Vagina (tissue), 2 donors: ENCODE data around the gene IRF2BP1.

Experiments used
- CTCF ChIP-seq, 3 experiments: fragments of 450-650 bp in 2 of 3; fragments of 200-600 bp in 1 of 3; sonication (generic) in 1 of 3; IDR thresholded peaks; one replicate each; pipeline ENCODE4 v1.5.1; 2017 to 2019; ENCODE audit warnings: antibody characterized with exemption in 3 of 3, mild to moderate bottlenecking in 2 of 3, moderate library complexity in 2 of 3
- POLR2A ChIP-seq, 2 donors: fragments of 450-650 bp; IDR thresholded peaks; one replicate each; pipeline ENCODE4 v1.6.1; 2017; ENCODE audit warnings: antibody characterized with exemption in 2 of 2, mild to moderate bottlenecking in 2 of 2, moderate library complexity in 2 of 2
- POLR2AphosphoS5 ChIP-seq, 2 donors: sonication (generic); formaldehyde crosslinking; IDR thresholded peaks; one replicate each; pipeline ENCODE4 v1.9.0; 2017; ENCODE audit warnings: antibody characterized with exemption in 2 of 2, mild to moderate bottlenecking in 2 of 2, low read depth in 1 of 2; ENCODE audit not compliant: insufficient read depth in 1 of 2

GRCh38 chr19:45906221-45906620 lies 20.3 kb upstream of the IRF2BP1 start:
- TF ChIP-seq CTCF (IDR thresholded peaks at IDR 0.05) (no peak), POLR2A (IDR thresholded peaks at IDR 0.05) (no peak), POLR2AphosphoS5 (IDR thresholded peaks at IDR 0.05; ENCODE audit: insufficient read depth in 1 of 2, low read depth in 1 of 2) (no peak)
